Neural progenitor cell (in vitro differentiated cells): ENCODE data around the gene HIF1AN. TPM values are rescaled to one million over a fixed set of nuclear protein-coding genes. Genes with fewer than 3 reads are reported as not detected.

ENCODE experiments used
- DNase-seq: peaks from one replicate; pipeline ENCODE4 v3.0.0-alpha.2; 2016; ENCODE audit warnings: low spot score
- H2AFZ ChIP-seq: fragments of 200-600 bp; sonication (generic); replicated peaks from 2 replicates; pipeline ENCODE4 v1.6.1; 2016; ENCODE audit warnings: antibody characterized with exemption
- H3F3A ChIP-seq: fragments of 200-600 bp; sonication (generic); 2 replicates; pipeline ENCODE4 v1.6.1; 2016; ENCODE audit warnings: antibody characterized with exemption, low read depth
- H3K27ac ChIP-seq: fragments of 200-600 bp; sonication (generic); 2 replicates; pipeline ENCODE4 v1.5.1; 2016; ENCODE audit warnings: mild to moderate bottlenecking
- H3K27me3 ChIP-seq: fragments of 200-600 bp; sonication (generic); 2 replicates; pipeline ENCODE4 v1.6.1; 2016; ENCODE audit warnings: mild to moderate bottlenecking, moderate library complexity
- H3K36me3 ChIP-seq: fragments of 200-600 bp; sonication (generic); 2 replicates; pipeline ENCODE4 v1.5.1; 2016
- H3K4me1 ChIP-seq: fragments of 200-600 bp; sonication (generic); 2 replicates; pipeline ENCODE4 v1.6.1; 2016; ENCODE audit warnings: mixed run types
- H3K4me2 ChIP-seq: fragments of 200-600 bp; sonication (generic); 2 replicates; pipeline ENCODE4 v1.6.1; 2016
- H3K4me3 ChIP-seq: fragments of 200-600 bp; sonication (generic); 2 replicates; pipeline ENCODE4 v1.5.1; 2016
- H3K79me2 ChIP-seq: fragments of 200-600 bp; sonication (generic); 2 replicates; pipeline ENCODE4 v1.6.1; 2016; ENCODE audit warnings: low read depth
- H3K9ac ChIP-seq: fragments of 200-600 bp; sonication (generic); 2 replicates; pipeline ENCODE4 v1.6.1; 2016
- H3K9me3 ChIP-seq: fragments of 200-600 bp; sonication (generic); 2 replicates; pipeline ENCODE4 v1.5.1; 2016; ENCODE audit warnings: low read depth
- H4K20me1 ChIP-seq: fragments of 200-600 bp; sonication (generic); 2 replicates; pipeline ENCODE4 v1.6.1; 2016; ENCODE audit warnings: low read depth
- H3K27ac Mint-ChIP-seq: 3 replicates; pipeline ENCODE4 v1.8.0; 2021; ENCODE audit warnings: mixed read lengths
- H3K27me3 Mint-ChIP-seq: 2 replicates; pipeline ENCODE4 v1.8.0; 2022; ENCODE audit warnings: low read depth, mild to moderate bottlenecking, inconsistent platforms, moderate library complexity, mixed read lengths; ENCODE audit not compliant: insufficient read depth
- H3K36me3 Mint-ChIP-seq: 3 replicates; pipeline ENCODE4 v1.8.0; 2021; ENCODE audit warnings: mixed read lengths
- H3K4me1 Mint-ChIP-seq: 3 replicates; pipeline ENCODE4 v1.8.0; 2021; ENCODE audit warnings: mixed read lengths
- H3K4me3 Mint-ChIP-seq: 3 replicates; pipeline ENCODE4 v1.8.0; 2021; ENCODE audit warnings: mild to moderate bottlenecking, moderate library complexity, mixed read lengths
- H3K9me3 Mint-ChIP-seq: 3 replicates; pipeline ENCODE4 v1.8.0; 2020; ENCODE audit warnings: mixed read lengths
- EZH2 ChIP-seq: fragments of 200-600 bp; sonication (generic); IDR thresholded peaks from 2 replicates; pipeline ENCODE4 v1.6.1; 2017; ENCODE audit warnings: antibody characterized with exemption, mild to moderate bottlenecking, moderate library complexity
- EZH2phosphoT487 ChIP-seq: fragments of 200-600 bp; sonication (generic); IDR thresholded peaks from 2 replicates; pipeline ENCODE4 v1.6.1; 2017; ENCODE audit warnings: antibody characterized with exemption
- total RNA-seq: library from RNA; depleted of rRNA; stranded (reverse); fragments of >200 nt; gene quantifications from 2 replicates; pipeline ENCODE4 v1.2.3, GENCODE V29; 2015; ENCODE audit warnings: low replicate concordance
- TF ChIP-seq, protein P1 (sequence below): fragments of 200-600 bp; sonication (generic); IDR thresholded peaks from 2 replicates; pipeline ENCODE4 v1.5.1; 2017; ENCODE audit warnings: antibody characterized with exemption, mild to moderate bottlenecking

Gene HIF1AN
- 24.2 and 26.4 TPM in 2 replicates for total RNA-seq

DNA sequence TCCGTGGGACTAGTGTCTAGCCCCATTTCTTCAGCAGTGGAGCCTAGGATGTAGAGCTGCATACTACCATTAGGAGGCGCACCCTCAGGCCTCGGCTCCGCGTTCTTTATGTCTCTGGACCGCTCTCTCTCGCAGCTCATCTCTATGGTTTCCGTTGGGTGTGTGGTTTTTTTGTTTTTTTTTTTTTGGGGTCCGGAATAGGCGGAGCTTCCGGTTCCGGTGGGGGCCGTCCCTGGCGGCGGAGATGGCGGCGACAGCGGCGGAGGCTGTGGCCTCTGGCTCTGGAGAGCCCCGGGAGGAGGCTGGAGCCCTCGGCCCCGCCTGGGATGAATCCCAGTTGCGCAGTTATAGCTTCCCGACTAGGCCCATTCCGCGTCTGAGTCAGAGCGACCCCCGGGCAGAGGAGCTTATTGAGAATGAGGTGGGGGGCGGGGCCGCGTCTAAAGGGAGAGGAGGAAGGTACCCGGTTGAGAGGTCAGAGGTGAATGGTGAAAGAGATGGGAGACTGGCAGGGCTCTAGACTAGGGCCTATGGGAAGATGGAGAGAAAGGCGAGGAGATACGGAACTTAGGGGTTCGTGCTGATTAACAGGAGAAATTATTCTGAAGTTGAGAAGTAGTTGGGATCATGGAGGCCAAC lies at the start of gene HIF1AN:
HIF1AN (plus strand) TSS at position 229 of the 639 bp plus-strand sequence; CDS start at position 245, 16 bp downstream.
- Mint-ChIP-seq H3K4me3 (peak within 1 kb of the TSS; percentile 30), H3K27ac (no peak within 1 kb of the TSS), H3K4me1 (peaks cover 11% of the 10 kb centered on the region), H3K36me3 (peaks cover 7% of the 10 kb centered on the region), H3K27me3 (no peaks in the 10 kb centered on the region), H3K9me3 (no peaks in the 10 kb centered on the region)
- no peak within 1 kb of the TSS for H3K27ac ChIP-seq
- peak within 1 kb of the TSS; percentile 99 for H3K4me2 ChIP-seq
- no peaks in the 10 kb centered on the region for H3F3A ChIP-seq
- peak; percentile 95 for DNase-seq
- peak within 1 kb of the TSS; percentile 88 for H3K4me3 ChIP-seq
- no peaks in the 10 kb centered on the region for H3K36me3 ChIP-seq
- no peaks in the 10 kb centered on the region for H3K27me3 ChIP-seq
- H3K79me2 ChIP-seq: peaks cover 47% of the 10 kb centered on the region
- peaks cover 10% of the 10 kb centered on the region for H3K4me1 ChIP-seq
- peak within 1 kb of the TSS; percentile 43 for H3K9ac ChIP-seq
- peaks cover 39% of the 10 kb centered on the region for H4K20me1 ChIP-seq
- TF ChIP-seq EZH2phosphoT487 (no peak), EZH2 (peak; percentile 38)
- TF ChIP-seq, protein P1, sequence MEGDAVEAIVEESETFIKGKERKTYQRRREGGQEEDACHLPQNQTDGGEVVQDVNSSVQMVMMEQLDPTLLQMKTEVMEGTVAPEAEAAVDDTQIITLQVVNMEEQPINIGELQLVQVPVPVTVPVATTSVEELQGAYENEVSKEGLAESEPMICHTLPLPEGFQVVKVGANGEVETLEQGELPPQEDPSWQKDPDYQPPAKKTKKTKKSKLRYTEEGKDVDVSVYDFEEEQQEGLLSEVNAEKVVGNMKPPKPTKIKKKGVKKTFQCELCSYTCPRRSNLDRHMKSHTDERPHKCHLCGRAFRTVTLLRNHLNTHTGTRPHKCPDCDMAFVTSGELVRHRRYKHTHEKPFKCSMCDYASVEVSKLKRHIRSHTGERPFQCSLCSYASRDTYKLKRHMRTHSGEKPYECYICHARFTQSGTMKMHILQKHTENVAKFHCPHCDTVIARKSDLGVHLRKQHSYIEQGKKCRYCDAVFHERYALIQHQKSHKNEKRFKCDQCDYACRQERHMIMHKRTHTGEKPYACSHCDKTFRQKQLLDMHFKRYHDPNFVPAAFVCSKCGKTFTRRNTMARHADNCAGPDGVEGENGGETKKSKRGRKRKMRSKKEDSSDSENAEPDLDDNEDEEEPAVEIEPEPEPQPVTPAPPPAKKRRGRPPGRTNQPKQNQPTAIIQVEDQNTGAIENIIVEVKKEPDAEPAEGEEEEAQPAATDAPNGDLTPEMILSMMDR: peak; percentile 93
- peak within 1 kb of the TSS; percentile 78 for H2AFZ ChIP-seq
- no peaks in the 10 kb centered on the region for H3K9me3 ChIP-seq

DNA sequence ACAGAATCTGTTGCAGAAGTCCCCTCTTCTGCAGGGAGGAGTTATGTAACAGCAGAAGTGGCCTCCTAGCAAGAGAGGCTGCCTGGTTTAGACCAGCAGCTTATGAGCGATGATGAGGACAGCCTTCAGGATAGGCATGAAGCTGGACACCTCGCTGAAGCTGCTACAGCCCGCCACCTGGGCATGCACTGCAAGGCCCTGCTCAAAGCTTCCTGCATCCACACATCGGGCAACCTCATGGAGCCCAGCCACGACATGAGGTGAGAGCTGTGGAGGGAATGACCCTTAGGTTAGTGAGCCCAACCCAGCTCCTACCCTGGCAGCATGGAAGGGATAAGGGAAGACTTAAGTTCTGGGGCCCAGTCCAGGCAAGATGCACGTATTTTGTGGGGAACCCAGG lies 48.2 kb upstream of the HIF1AN start:
- H3K27me3 Mint-ChIP-seq: peaks cover 17% of the 10 kb centered on the region
- peaks cover 83% of the 10 kb centered on the region for H3K27me3 ChIP-seq

DNA sequence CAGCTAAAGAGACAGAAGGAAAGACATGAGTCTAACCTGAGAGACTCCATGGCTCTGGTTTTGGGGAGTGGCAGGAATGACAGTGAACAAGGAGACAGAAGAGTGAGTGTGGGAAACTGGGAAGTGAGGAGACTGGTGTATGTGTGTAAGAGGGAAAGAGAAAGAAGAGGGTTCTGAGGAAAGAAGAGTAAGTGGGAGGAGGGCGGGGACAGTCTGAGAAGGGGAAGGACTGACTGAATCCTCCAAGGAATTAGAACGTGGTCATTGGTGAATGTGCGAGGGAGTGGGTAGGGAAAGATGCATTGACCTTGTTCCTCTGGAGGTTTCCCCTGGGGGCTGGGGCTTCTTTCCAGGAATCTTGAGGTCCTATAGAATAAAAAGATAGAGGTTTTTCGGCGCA lies 46.3 kb upstream of the HIF1AN start:
- TF ChIP-seq EZH2: no peak
- TF ChIP-seq, protein P1: no peak
- TF ChIP-seq EZH2phosphoT487: no peak

More for the DNA sequence above, 48.2 kb upstream of the HIF1AN start:
- DNase-seq: no peak
- Mint-ChIP-seq H3K36me3 (peaks cover 41% of the 10 kb centered on the region), H3K27ac (peak overlapping the region; percentile 99), H3K4me3 (no peak overlapping the region), H3K9me3 (no peaks in the 10 kb centered on the region), H3K4me1 (peaks cover 57% of the 10 kb centered on the region)
- no peak for TF ChIP-seq EZH2
- TF ChIP-seq, protein P1: no peak
- no peak for TF ChIP-seq EZH2phosphoT487
- Histone ChIP-seq H3K79me2 (peaks cover 4% of the 10 kb centered on the region), H4K20me1 (peaks cover 14% of the 10 kb centered on the region), H3K4me1 (peaks cover 47% of the 10 kb centered on the region), H3K36me3 (no peaks in the 10 kb centered on the region), H3K9me3 (no peaks in the 10 kb centered on the region), H2AFZ (no peak overlapping the region), H3F3A (peaks cover 47% of the 10 kb centered on the region), H3K27ac (no peak overlapping the region), H3K9ac (no peak overlapping the region), H3K4me3 (no peak overlapping the region), H3K4me2 (peak overlapping the region; percentile 74)

More for the DNA sequence above, 46.3 kb upstream of the HIF1AN start:
- Histone ChIP-seq H2AFZ (no peak overlapping the region), H3K9ac (no peak overlapping the region), H3K4me3 (no peak overlapping the region), H3K4me2 (no peak overlapping the region), H3K9me3 (no peaks in the 10 kb centered on the region), H3K79me2 (no peaks in the 10 kb centered on the region), H3K36me3 (no peaks in the 10 kb centered on the region), H3K27me3 (peaks cover 78% of the 10 kb centered on the region), H3K4me1 (peaks cover 29% of the 10 kb centered on the region), H3K27ac (no peak overlapping the region), H3F3A (peaks cover 36% of the 10 kb centered on the region), H4K20me1 (peaks cover 14% of the 10 kb centered on the region)
- DNase-seq: no peak
- no peak overlapping the region for H3K27ac Mint-ChIP-seq
- H3K9me3 Mint-ChIP-seq: no peaks in the 10 kb centered on the region
- H3K4me1 Mint-ChIP-seq: peaks cover 49% of the 10 kb centered on the region
- H3K4me3 Mint-ChIP-seq: peak overlapping the region; percentile 7
- H3K27me3 Mint-ChIP-seq: peaks cover 14% of the 10 kb centered on the region
- peaks cover 44% of the 10 kb centered on the region for H3K36me3 Mint-ChIP-seq
